ENCODE measurements around the gene ADGRV1. TPM values are rescaled to one million over a fixed set of nuclear protein-coding genes. Genes with fewer than 3 reads are reported as not detected.
"Not testable (repeated sequence)": the region's sequence is repeated elsewhere in the genome, so short reads cannot be mapped to it uniquely, and the experiment has no call there.

Gene ADGRV1
- total RNA-seq, 4 donors from 2014 or later: 0.39 to 1.9 (median 1.00) TPM

DNA sequence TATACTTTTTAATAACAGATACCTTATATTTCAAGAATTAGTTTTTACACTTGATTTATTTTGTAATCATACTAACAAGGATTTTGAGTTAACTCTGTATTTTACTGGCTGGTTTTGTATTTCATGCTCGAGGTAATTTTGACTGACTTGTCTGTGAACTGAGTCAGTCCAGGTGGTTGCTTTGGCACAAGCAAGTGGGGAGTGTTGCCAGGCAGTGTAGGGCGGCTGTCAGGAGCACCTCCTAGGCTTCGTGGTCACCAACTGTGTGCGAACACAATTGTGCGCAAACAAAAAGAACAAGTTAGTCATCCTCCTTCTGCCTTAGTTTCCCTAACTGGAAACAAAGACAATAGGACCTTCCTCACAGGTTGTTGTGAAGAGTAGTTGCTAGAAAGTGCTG, 286.3 kb downstream of the ADGRV1 start:
- Histone ChIP-seq H3K9me3 (no peaks in the 10 kb centered on the region), H3K4me1 (no peaks in the 10 kb centered on the region), H3K27ac (no peak overlapping the region), H3K4me3 (no peak overlapping the region), H3K27me3 (no peaks in the 10 kb centered on the region), H3K36me3 (no peaks in the 10 kb centered on the region)
- 73 to 81% methylated on average over 5 of the region's 5 CpGs for WGBS, 2 donors
- no peak for DNase-seq (ENCODE audit: low spot score in 2 of 2)
- TF ChIP-seq EP300 (IDR thresholded peaks at IDR 0.05) (no peak), POLR2A (IDR thresholded peaks at IDR 0.05) (no peak)
- TF ChIP-seq, protein P1, sequence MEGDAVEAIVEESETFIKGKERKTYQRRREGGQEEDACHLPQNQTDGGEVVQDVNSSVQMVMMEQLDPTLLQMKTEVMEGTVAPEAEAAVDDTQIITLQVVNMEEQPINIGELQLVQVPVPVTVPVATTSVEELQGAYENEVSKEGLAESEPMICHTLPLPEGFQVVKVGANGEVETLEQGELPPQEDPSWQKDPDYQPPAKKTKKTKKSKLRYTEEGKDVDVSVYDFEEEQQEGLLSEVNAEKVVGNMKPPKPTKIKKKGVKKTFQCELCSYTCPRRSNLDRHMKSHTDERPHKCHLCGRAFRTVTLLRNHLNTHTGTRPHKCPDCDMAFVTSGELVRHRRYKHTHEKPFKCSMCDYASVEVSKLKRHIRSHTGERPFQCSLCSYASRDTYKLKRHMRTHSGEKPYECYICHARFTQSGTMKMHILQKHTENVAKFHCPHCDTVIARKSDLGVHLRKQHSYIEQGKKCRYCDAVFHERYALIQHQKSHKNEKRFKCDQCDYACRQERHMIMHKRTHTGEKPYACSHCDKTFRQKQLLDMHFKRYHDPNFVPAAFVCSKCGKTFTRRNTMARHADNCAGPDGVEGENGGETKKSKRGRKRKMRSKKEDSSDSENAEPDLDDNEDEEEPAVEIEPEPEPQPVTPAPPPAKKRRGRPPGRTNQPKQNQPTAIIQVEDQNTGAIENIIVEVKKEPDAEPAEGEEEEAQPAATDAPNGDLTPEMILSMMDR (IDR thresholded peaks at IDR 0.05): no peak

DNA sequence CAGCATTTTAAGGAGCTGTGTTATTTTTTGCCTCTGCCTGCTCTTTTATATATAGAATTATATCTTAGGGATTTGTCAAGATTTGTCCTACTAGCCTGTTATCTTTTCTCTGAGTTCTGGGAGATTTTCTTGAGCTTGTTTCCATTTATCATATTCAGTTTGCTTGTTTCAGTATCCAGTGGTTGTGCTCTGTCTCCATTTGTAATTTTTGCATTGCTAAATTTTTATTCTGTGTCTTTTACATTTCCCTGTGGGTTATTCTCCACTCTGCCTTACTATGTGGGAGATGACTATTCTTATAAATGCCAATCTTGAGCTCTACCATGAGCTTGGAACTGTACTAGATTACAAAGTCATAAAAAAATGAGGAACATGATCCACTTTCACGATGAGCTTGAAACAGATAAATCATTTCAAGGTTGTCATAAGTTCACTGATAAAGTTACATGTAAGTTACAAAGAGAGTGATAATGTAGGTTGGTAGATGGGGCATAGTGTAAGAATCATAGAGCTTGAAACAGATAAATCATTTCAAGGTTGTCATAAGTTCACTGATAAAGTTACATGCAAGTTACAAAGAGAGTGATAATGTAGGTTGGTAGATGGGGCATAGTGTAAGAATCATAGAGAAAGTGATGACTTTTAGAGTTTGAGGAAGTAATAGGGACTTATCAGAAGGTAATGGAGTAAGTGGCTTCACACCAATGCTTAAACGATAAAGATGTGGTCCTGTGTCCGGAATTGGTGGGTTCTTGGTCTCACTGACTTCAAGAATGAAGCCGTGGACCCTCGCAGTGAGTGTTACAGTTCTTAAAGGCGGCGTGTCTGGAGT, 287.3 kb downstream of the ADGRV1 start:
- H3K4me3 ChIP-seq: no peak overlapping the region
- no peak for DNase-seq (ENCODE audit: low spot score in 2 of 2)
- TF ChIP-seq, protein P1 (IDR thresholded peaks at IDR 0.05): no peak
- TF ChIP-seq POLR2A (IDR thresholded peaks at IDR 0.05) (no peak), EP300 (IDR thresholded peaks at IDR 0.05) (no peak)

DNA sequence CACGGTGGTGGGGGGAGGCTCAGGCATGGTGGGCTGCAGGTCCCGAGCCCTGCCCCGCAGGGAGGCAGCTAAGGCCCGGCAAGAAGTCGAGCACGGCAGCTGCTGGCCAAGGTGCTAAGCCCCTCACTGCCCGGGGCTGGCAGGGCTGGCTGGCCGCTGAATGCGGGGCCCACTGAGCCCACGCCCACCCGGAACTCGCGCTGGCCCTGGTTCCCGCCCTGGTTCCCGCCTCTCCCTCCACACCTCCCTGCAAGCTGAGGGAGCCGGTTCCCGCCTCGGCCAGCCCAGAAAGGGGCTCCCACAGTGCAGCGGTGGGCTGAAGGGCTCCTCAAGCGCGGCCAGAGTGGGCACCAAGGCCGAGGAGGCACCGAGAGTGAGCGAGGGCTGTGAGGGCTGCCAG, 289.0 kb downstream of the ADGRV1 start:
- not testable (repeated sequence) for H3K27ac ChIP-seq; DNase-seq (ENCODE audit: low spot score in 2 of 2); H3K27me3 ChIP-seq; H3K36me3 ChIP-seq; H3K9me3 ChIP-seq; H3K4me1 ChIP-seq; H3K4me3 ChIP-seq
- WGBS, 2 donors: 96 to 97% methylated on average over 21 to 22 of the region's 24 CpGs

More for the DNA sequence above, 287.3 kb downstream of the ADGRV1 start:
- Histone ChIP-seq H3K27ac (no peak overlapping the region), H3K27me3 (no peaks in the 10 kb centered on the region), H3K36me3 (no peaks in the 10 kb centered on the region), H3K4me1 (no peaks in the 10 kb centered on the region), H3K9me3 (no peaks in the 10 kb centered on the region)
- WGBS, 2 donors: 90 to 94% methylated on average over 7 of the region's 7 CpGs

DNA sequence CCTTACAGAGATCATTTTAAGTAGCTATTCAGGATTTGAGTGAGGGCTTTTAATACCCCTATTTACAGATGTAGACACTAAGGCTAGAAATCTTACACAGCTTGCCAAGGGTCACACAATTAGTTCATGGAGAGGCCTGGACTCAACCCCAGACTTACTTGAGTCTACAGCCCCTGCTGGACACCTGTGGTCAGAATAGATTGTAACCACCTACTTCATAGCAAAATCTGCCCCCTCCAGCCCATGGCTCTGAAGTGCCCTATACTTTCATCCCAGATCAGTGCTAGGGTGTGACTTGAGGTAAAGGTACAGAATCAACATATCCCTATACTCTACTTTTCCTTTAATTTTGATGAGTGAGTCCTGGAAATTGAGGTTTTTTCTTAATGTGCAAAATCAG, 291.3 kb downstream of the ADGRV1 start:
- Histone ChIP-seq H3K4me3 (no peak overlapping the region), H3K4me1 (peaks cover 0 to 4% (median 0%) of the 10 kb centered on the region in 4 donors), H3K27ac (no peak overlapping the region), H3K36me3 (no peaks in the 10 kb centered on the region), H3K9me3 (no peaks in the 10 kb centered on the region), H3K27me3 (no peaks in the 10 kb centered on the region)
- TF ChIP-seq, protein P1 (IDR thresholded peaks at IDR 0.05): no peak
- TF ChIP-seq POLR2A (IDR thresholded peaks at IDR 0.05) (no peak), EP300 (IDR thresholded peaks at IDR 0.05) (no peak)
- DNase-seq (ENCODE audit: low spot score in 2 of 2): no peak

DNA sequence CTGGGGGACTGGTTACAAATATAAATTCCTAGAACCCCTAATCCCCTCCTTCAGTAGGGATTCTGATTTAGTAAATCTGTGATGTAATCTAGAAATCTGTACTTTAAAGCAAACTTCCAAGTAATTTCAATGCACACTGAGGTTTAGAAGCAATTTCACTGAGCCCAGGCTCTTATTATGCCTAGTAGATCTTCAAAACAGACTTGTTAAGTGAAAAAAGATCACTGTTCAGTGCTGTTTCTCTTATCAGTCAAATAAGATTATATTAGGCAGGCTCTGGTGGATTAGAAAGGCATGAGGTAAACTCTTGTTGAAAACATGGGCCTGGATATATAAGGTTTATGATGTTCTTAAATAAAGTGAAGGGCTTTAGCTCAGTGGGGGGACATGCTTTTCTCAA, 293.9 kb downstream of the ADGRV1 start:
- Histone ChIP-seq H3K36me3 (no peaks in the 10 kb centered on the region), H3K27me3 (no peaks in the 10 kb centered on the region), H3K27ac (no peak overlapping the region), H3K9me3 (no peaks in the 10 kb centered on the region), H3K4me1 (peaks cover 0 to 4% (median 0%) of the 10 kb centered on the region in 4 donors), H3K4me3 (no peak overlapping the region)
- TF ChIP-seq, protein P1 (IDR thresholded peaks at IDR 0.05): no peak
- no peak for TF ChIP-seq POLR2A (IDR thresholded peaks at IDR 0.05)
- TF ChIP-seq EP300 (IDR thresholded peaks at IDR 0.05): no peak
- DNase-seq (ENCODE audit: low spot score in 2 of 2): no peak

All from tibial nerve (tissue), 4 donors.